GM12878 (cell line): Measurements from ENCODE around the gene XPNPEP3. TPM values are rescaled to one million over a fixed set of nuclear protein-coding genes. Genes with fewer than 3 reads are reported as not detected.

Experiments used
- ATAC-seq: fragments of 200-7000 bp; cut with Tn5 transposase; 3 replicates; pipeline ENCODE4 v1.9.1; 2020; ENCODE audit warnings: mild to moderate bottlenecking, moderate library complexity
- BruUV-seq: library from RNA; stranded (reverse); fragments of 400-500 nt; replicated peaks from 2 replicates; lab custom pipeline; 2021; lab: Mats Ljungman, UMichigan
- CTCF ChIA-PET: fragments of 300-600 bp; sonication (Branson Sonifier 250); formaldehyde crosslinking; extraction: SDS; loops from one replicate; lab custom pipeline; 2021; ENCODE audit warnings: inconsistent platforms; lab: Yijun Ruan, JAX
- POLR2A ChIA-PET: fragments of 350-600 bp; formaldehyde crosslinking; extraction: SDS; loops from one replicate; lab custom pipeline; 2021; ENCODE audit warnings: inconsistent platforms; lab: Charles Lee
- RAD21 ChIA-PET: fragments of 300-600 bp; sonication (Branson Sonifier 250); formaldehyde crosslinking; loops from one replicate; lab custom pipeline; 2023; ENCODE audit warnings: antibody characterized with exemption; ENCODE audit not compliant: unreplicated experiment; lab: Charles Lee
- SMC1A ChIA-PET: fragments of 300-600 bp; sonication (Branson Sonifier 250); formaldehyde crosslinking; loops from one replicate; lab custom pipeline; 2023; ENCODE audit not compliant: unreplicated experiment, uncharacterized antibody; lab: Charles Lee
- DNase-seq: peaks from one replicate; pipeline ENCODE4 v3.0.0-alpha.2; 2011; ENCODE audit warnings: low read depth, low spot score
- FAIRE-seq: peaks from 3 replicates; lab custom pipeline; 2011; peaks lifted over from hg19 to GRCh38; lab: Jason Lieb, UNC
- H2AFZ ChIP-seq: 2 replicates; pipeline ENCODE4 v1.6.0; 2011; ENCODE audit warnings: low read depth, low read length, control low read depth; ENCODE audit not compliant: control insufficient read depth
- H3K27ac ChIP-seq: 2 replicates; pipeline ENCODE4 v1.5.1; 2011; ENCODE audit warnings: control low read depth; ENCODE audit not compliant: control insufficient read depth, insufficient read depth
- H3K27me3 ChIP-seq, 2 experiments: replicated peaks in 1 of 2; 2 replicates each; pipeline versions ENCODE4 v1.6.0 to v1.6.1; 2011; ENCODE audit warnings: low read length in 1 of 2; ENCODE audit not compliant: control insufficient read depth in 2 of 2, insufficient read depth in 2 of 2
- H3K36me3 ChIP-seq, 2 experiments: 2 replicates each; pipeline ENCODE4 v1.5.1; 2011; ENCODE audit warnings: low read length in 1 of 2; ENCODE audit not compliant: control insufficient read depth in 2 of 2, insufficient read depth in 2 of 2
- H3K4me1 ChIP-seq: 2 replicates; pipeline ENCODE4 v1.6.1; 2011; ENCODE audit warnings: mild to moderate bottlenecking, low read length, moderate library complexity, mixed read lengths; ENCODE audit not compliant: control insufficient read depth, insufficient read depth
- H3K4me2 ChIP-seq: 2 replicates; pipeline ENCODE4 v1.6.0; 2011; ENCODE audit warnings: control low read depth; ENCODE audit not compliant: control insufficient read depth, insufficient read depth
- H3K4me3 ChIP-seq: fragments of 200-600 bp; sonication (generic); 2 replicates; pipeline ENCODE4 v1.5.1; 2016
- H3K79me2 ChIP-seq: 2 replicates; pipeline ENCODE4 v1.6.0; 2011; ENCODE audit warnings: low read length; ENCODE audit not compliant: control insufficient read depth, insufficient read depth
- H3K9ac ChIP-seq: 2 replicates; pipeline ENCODE4 v1.8.0; 2011; ENCODE audit warnings: low read length, control low read depth, mixed read lengths; ENCODE audit not compliant: control insufficient read depth, insufficient read depth
- H3K9me3 ChIP-seq: replicated peaks from 3 replicates; pipeline ENCODE4 v1.5.1; 2011; ENCODE audit warnings: mild to moderate bottlenecking, low read length; ENCODE audit not compliant: control insufficient read depth, insufficient read depth
- H4K20me1 ChIP-seq: 2 replicates; pipeline ENCODE4 v1.6.0; 2011; ENCODE audit not compliant: control insufficient read depth, insufficient read depth
- ASH2L ChIP-seq: fragments of 300-600, 200-600 bp; sonication (generic); IDR thresholded peaks from 2 replicates; pipeline ENCODE4 v1.6.1; 2017; ENCODE audit warnings: low read depth, mild to moderate bottlenecking, borderline replicate concordance
- BRCA1 ChIP-seq: IDR thresholded peaks from 2 replicates; pipeline ENCODE4 v1.6.1; 2011; ENCODE audit warnings: low read depth, low read length, improper control_type of control experiment
- CHD1 ChIP-seq: IDR thresholded peaks from 2 replicates; pipeline ENCODE4 v1.6.1; 2012; ENCODE audit warnings: low read depth, low read length, improper control_type of control experiment
- CREB1 ChIP-seq: IDR thresholded peaks from 2 replicates; pipeline ENCODE4 v1.6.1; 2012; ENCODE audit warnings: low read depth, mild to moderate bottlenecking, inconsistent platforms
- IRF5 ChIP-seq: fragments of 450-650 bp; IDR thresholded peaks from 2 replicates; pipeline ENCODE4 v1.6.1; 2017; ENCODE audit warnings: borderline replicate concordance
- NR2C1 ChIP-seq: fragments of 450-650 bp; IDR thresholded peaks from 2 replicates; pipeline ENCODE4 v1.6.1; 2017; ENCODE audit warnings: antibody characterized with exemption, mild to moderate bottlenecking, moderate library complexity
- SPI1 ChIP-seq: IDR thresholded peaks from 2 replicates; pipeline ENCODE4 v1.6.1; 2011; ENCODE audit warnings: low read depth, mild to moderate bottlenecking, low read length, moderate library complexity, borderline replicate concordance; ENCODE audit not compliant: insufficient read depth
- TCF12 ChIP-seq: IDR thresholded peaks from 2 replicates; pipeline ENCODE4 v1.6.1; 2011; ENCODE audit warnings: low read depth, mild to moderate bottlenecking, low read length
- ZNF274 ChIP-seq: IDR thresholded peaks from one replicate; pipeline ENCODE4 v1.8.0; 2011; ENCODE audit not compliant: insufficient read length, insufficient read depth
- WGBS: methylation state at CpG from one replicate; pipeline ENCODE4 v1.1.6; 2016; ENCODE audit warnings: low lambda C conversion rate; ENCODE audit not compliant: insufficient replicate concordance, insufficient coverage; ENCODE audit errors: missing lambda C conversion rate; 5-methylcytosine and 5-hydroxymethylcytosine counted together
- in situ Hi-C: fragments of 300-500 bp; cut with MboI; formaldehyde crosslinking; loops from 9 replicates; pipeline ENCODE4 v1.14.3; 2018; ENCODE audit warnings: mixed read lengths
- intact Hi-C: fragments of 100-400 bp; cut with micrococcal nuclease; formaldehyde crosslinking; loops from one replicate; pipeline ENCODE4 v1.14.2; 2022; ENCODE audit not compliant: unreplicated experiment
- polyA plus RNA-seq, 11 experiments: library from polyadenylated mRNA; depleted of rRNA in 4 of 11; unstranded in 6 of 11; stranded (reverse) in 5 of 11; fragments of >200 nt; fragmentation: Nextera tagmentation in 4 of 11; fragmentation: Illumina TruSeq in 1 of 11; extraction: Ambion mirVana in 4 of 11; extraction: Trizol in 1 of 11; gene quantifications; 1 replicate in 1 of 11; 2 replicates in 10 of 11; pipeline versions ENCODE4 v1.2.1 to v1.2.3, GENCODE V29; 2011 to 2016; ENCODE audit warnings: inconsistent platforms in 2 of 11, missing spikeins in 2 of 11, low read depth in 1 of 11
- total RNA-seq, 4 experiments: library from RNA; depleted of rRNA in 3 of 4; stranded (reverse); fragments of >200 nt in 3 of 4; fragmentation: Illumina TruSeq in 1 of 4; extraction: Trizol in 1 of 4; gene quantifications; 2 replicates each; pipeline versions ENCODE4 v1.2.1 to v1.2.3, GENCODE V29; 2013 to 2021

The XPNPEP3 gene
- total and polyA plus RNA-seq, 10 of the 15 experiments (the other 5 are each of a cell fraction or from before 2014, with no cell fraction given) = 6.7 to 19.9 (median 11.7) TPM

- no peak overlapping the region for H3K4me2 ChIP-seq
- TF ChIP-seq BRCA1 (no peak), CHD1 (no peak), ASH2L (no peak), NR2C1 (no peak), SPI1 (no peak), ZNF274 (no peak), CREB1 (no peak), TCF12 (no peak), IRF5 (no peak)
- ATAC-seq (no peak), FAIRE-seq (no peak), DNase-seq (no peak)
- ChIA-PET SMC1A (interaction anchor here (1.0 to 3.6 kb wide), 4 partner anchors 20 to 143 kb away, joined by 3 to 30 read pairs (median 3); no protein-coding TSS in a partner anchor), RAD21 (interaction anchor here (3.9 kb wide), 1 partner anchor 139 kb away, joined by 42 read pairs; the partner anchor contains the start of gene EP300), POLR2A (interaction anchor here (1.2 kb wide), 1 partner anchor 140 kb away, joined by 3 read pairs; no protein-coding TSS in a partner anchor), CTCF (interaction anchor here (0.8 to 1.3 kb wide), 4 partner anchors 31 to 283 kb away, joined by 3 to 6 read pairs (median 4); no protein-coding TSS in a partner anchor)
- H3K9ac ChIP-seq = no peak overlapping the region
- intact Hi-C loops = loop anchor here (5.0 kb wide), 1 partner anchor 68 kb away; no protein-coding TSS in a partner anchor
- peaks cover 46% of the 10 kb centered on the region for H3K79me2 ChIP-seq
- H3K9me3 ChIP-seq = no peaks in the 10 kb centered on the region
- peak overlapping the region; percentile 47; the same call in 1 of the 2 replicates for H3K4me3 ChIP-seq
- no peak overlapping the region for H2AFZ ChIP-seq
- H4K20me1 ChIP-seq = no peaks in the 10 kb centered on the region
- no peak overlapping the region for H3K27ac ChIP-seq
- no TSS peak for BruUV-seq
- WGBS = 100% methylated on average over 4 of the region's 4 CpGs
- no peaks in the 10 kb centered on the region for H3K27me3 ChIP-seq
- in situ Hi-C loops = loop anchor here (5.0 kb wide), 1 partner anchor 133 kb away; no protein-coding TSS in a partner anchor
- peaks cover 0 to 18% of the 10 kb centered on the region in 2 experiments; a peak in 2 of 4 replicates for H3K36me3 ChIP-seq
- no peaks in the 10 kb centered on the region for H3K4me1 ChIP-seq
Measured at GRCh38 chr22:40954113-40954512, 97.2 kb downstream of the XPNPEP3 start.
